Left lung (tissue), 10 donors: Measurements from ENCODE around the gene CD7. TPM values are rescaled to one million over a fixed set of nuclear protein-coding genes. Genes with fewer than 3 reads are reported as not detected.

Experiments
- ATAC-seq: fragments of 200-7000 bp; cut with Tn5 transposase; one replicate; pipeline ENCODE4 v1.9.1; 2020; ENCODE audit warnings: moderate library complexity
- DNase-seq, 4 donors: peaks; one replicate each; pipeline ENCODE4 v3.0.0-alpha.2; 2013 to 2020
- H3K27ac ChIP-seq, 2 donors: fragments of 200-600 bp; sonication (generic) in 1 of 2; one replicate each; pipeline versions ENCODE4 v1.5.0 to v1.8.0; 2020 to 2021
- H3K27me3 ChIP-seq, 2 donors: fragments of 200-600 bp; sonication (generic) in 1 of 2; one replicate each; pipeline versions ENCODE4 v1.5.0 to v1.8.0; 2020 to 2021
- H3K36me3 ChIP-seq, 2 donors: fragments of 200-600 bp; sonication (generic) in 1 of 2; one replicate each; pipeline versions ENCODE4 v1.5.0 to v1.8.0; 2020 to 2021
- H3K4me1 ChIP-seq, 2 donors: fragments of 200-600 bp; one replicate each; pipeline ENCODE4 v1.8.0; 2021
- H3K4me3 ChIP-seq, 2 donors: fragments of 200-600 bp; sonication (generic) in 1 of 2; one replicate each; pipeline versions ENCODE4 v1.5.0 to v1.8.0; 2020 to 2021; ENCODE audit warnings: mild to moderate bottlenecking in 1 of 2
- H3K9me3 ChIP-seq, 2 donors: fragments of 200-600 bp; sonication (generic) in 1 of 2; one replicate each; pipeline versions ENCODE4 v1.5.0 to v1.8.0; 2020 to 2021
- intact Hi-C, 2 donors: fragments of 100-400 bp; cut with DNase I; formaldehyde crosslinking; loops; one replicate each; pipeline versions ENCODE4 v1.11.2 to v1.14.2; 2022
- polyA plus RNA-seq, 6 donors: library from polyadenylated mRNA; unstranded; fragments of 120-200 nt; gene quantifications; one replicate each; pipeline ENCODE4 v1.2.1, GENCODE V29; 2013; ENCODE audit not compliant: insufficient read length in 6 of 6
- total RNA-seq, 2 donors: library from RNA; stranded (reverse); fragmentation: NEBNext Ultra II Directional; extraction: Animal tissue kit (Norgen Biotek cat#: 25700); gene quantifications; one replicate each; pipeline ENCODE4 v1.2.1, GENCODE V29; 2021
- TF ChIP-seq, protein P1 (sequence below), 2 donors: fragments of 200-600 bp; sonication (generic) in 1 of 2; IDR thresholded peaks; one replicate each; pipeline versions ENCODE4 v1.5.0 to v1.8.0; 2021; ENCODE audit warnings: antibody characterized with exemption in 2 of 2
- donor health status: DM: no; HTN: yes; CAD: no.
- donor health status: DM: no; HTN: no; CAD: no.

Gene CD7
- total and polyA plus RNA-seq, 8 donors = 1.1 to 6.6 (median 1.7) TPM

- no peaks in the 10 kb centered on the region for H3K36me3 ChIP-seq
- intact Hi-C loops = no loop called here
- ATAC-seq (no peak), DNase-seq (peak in 1 of 4 donors; percentile 63)
- TF ChIP-seq, protein P1, sequence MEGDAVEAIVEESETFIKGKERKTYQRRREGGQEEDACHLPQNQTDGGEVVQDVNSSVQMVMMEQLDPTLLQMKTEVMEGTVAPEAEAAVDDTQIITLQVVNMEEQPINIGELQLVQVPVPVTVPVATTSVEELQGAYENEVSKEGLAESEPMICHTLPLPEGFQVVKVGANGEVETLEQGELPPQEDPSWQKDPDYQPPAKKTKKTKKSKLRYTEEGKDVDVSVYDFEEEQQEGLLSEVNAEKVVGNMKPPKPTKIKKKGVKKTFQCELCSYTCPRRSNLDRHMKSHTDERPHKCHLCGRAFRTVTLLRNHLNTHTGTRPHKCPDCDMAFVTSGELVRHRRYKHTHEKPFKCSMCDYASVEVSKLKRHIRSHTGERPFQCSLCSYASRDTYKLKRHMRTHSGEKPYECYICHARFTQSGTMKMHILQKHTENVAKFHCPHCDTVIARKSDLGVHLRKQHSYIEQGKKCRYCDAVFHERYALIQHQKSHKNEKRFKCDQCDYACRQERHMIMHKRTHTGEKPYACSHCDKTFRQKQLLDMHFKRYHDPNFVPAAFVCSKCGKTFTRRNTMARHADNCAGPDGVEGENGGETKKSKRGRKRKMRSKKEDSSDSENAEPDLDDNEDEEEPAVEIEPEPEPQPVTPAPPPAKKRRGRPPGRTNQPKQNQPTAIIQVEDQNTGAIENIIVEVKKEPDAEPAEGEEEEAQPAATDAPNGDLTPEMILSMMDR (IDR thresholded peaks at IDR 0.05) = no peak
- H3K27ac ChIP-seq = no peak overlapping the region
- H3K4me1 ChIP-seq = peaks cover 0 to 3% of the 10 kb centered on the region in 2 donors
- H3K9me3 ChIP-seq = no peaks in the 10 kb centered on the region
- H3K4me3 ChIP-seq = no peak overlapping the region
- H3K27me3 ChIP-seq = peaks cover 0 to 5% of the 10 kb centered on the region in 2 donors
Measured at GRCh38 chr17:82342361-82343079, 25.1 kb upstream of the CD7 start.

- DNase-seq = peak in 1 of 4 donors; percentile 31
- H3K27me3 ChIP-seq = no peaks in the 10 kb centered on the region
Measured at GRCh38 chr17:82339634-82340580, 22.5 kb upstream of the CD7 start.

GRCh38 chr17:82338858-82339633 lies 21.6 kb upstream of the CD7 start:
- peak overlapping the region; percentile 2 to 7 for H3K4me3 ChIP-seq
- H3K36me3 ChIP-seq = no peaks in the 10 kb centered on the region
- H3K4me1 ChIP-seq = peaks cover 13 to 27% of the 10 kb centered on the region in 2 donors
- ATAC-seq = peak; percentile 84
- DNase-seq = peak in 1 of 4 donors; percentile 69
- no peaks in the 10 kb centered on the region for H3K27me3 ChIP-seq
- TF ChIP-seq, protein P1 (IDR thresholded peaks at IDR 0.05) = no peak
- H3K27ac ChIP-seq = peak overlapping the region in 1 of 2 donors; percentile 5
- no peaks in the 10 kb centered on the region for H3K9me3 ChIP-seq
- intact Hi-C loops = no loop called here

More at GRCh38 chr17:82339634-82340580, 22.5 kb upstream of the CD7 start:
- Histone ChIP-seq H3K9me3 (no peaks in the 10 kb centered on the region), H3K4me3 (peak overlapping the region in 1 of 2 donors; percentile 2), H3K36me3 (no peaks in the 10 kb centered on the region), H3K4me1 (peaks cover 4 to 19% of the 10 kb centered on the region in 2 donors), H3K27ac (peak overlapping the region in 1 of 2 donors; percentile 5)
- peak; percentile 9 for ATAC-seq
- intact Hi-C loops = no loop called here
- TF ChIP-seq, protein P1 (IDR thresholded peaks at IDR 0.05) = no peak

DNA sequence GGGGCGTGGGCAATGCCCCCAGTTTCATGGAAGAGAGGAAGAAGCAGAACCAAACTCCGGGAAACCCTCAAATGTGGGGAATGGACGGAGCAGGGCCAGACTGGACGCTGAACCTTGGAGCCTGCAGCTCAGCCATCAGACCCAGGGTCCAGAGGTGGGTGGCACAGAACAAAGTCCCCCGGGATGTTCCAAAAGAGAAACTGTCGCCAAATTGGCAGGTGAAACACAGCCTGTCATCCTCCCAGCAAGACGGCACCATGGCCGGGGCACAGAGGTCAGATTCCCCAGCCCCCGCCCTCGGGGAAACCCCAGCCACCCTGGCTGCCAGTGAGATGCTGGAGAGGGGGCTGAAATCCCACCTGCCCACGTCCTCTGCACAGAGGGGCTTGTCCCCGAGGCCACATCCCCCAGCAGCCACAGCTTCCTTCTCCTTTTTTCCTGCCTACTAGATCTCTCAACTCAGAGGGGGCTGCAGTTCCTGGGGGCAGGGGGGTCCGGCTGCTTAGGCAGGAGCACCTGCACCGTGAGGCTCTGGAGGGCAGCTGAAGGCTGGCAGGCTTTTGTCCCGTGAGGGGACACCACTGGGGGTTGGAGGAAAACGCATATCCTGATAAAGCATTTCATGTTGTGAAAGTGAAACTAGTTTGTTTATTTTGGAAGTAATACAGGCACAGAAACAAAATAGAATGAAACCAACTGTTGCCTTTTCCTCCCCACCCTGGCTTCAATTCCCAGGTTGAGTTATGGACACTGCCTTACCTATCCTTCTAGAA lies 17.4 kb upstream of the CD7 start:
- peaks cover 0 to 18% of the 10 kb centered on the region in 2 donors for H3K27me3 ChIP-seq
- DNase-seq = peak in 1 of 4 donors; percentile 82
- peaks cover 22 to 59% of the 10 kb centered on the region in 2 donors for H3K4me1 ChIP-seq
- intact Hi-C loops = no loop called here
- TF ChIP-seq, protein P1 (IDR thresholded peaks at IDR 0.05) = no peak
- no peaks in the 10 kb centered on the region for H3K36me3 ChIP-seq
- H3K4me3 ChIP-seq = peak overlapping the region; percentile 14 to 75
- H3K9me3 ChIP-seq = no peaks in the 10 kb centered on the region
- peak; percentile 3 for ATAC-seq
- H3K27ac ChIP-seq = peak overlapping the region; percentile 45 to 84
